Activated CD4-positive, alpha-beta T cell treated with anti-CD3 and anti-CD28 coated beads, Interleukin-2, amount 10 ng/mL, durations not matched to agents 24 days and 14 days (primary cell): Measurements from ENCODE around the gene CFAP77. TPM values are rescaled to one million over a fixed set of nuclear protein-coding genes. Genes with fewer than 3 reads are reported as not detected.
A peak's percentile ranks its signal among the peaks of the same experiment; 100 is the strongest.
"Not testable (repeated sequence)": the region's sequence is repeated elsewhere in the genome, so short reads cannot be mapped to it uniquely, and the experiment has no call there.

ENCODE experiments used
- DNase-seq: peaks from one replicate; pipeline ENCODE4 v3.0.0; 2022
- H3K27ac Mint-ChIP-seq: one replicate; pipeline ENCODE4 v1.8.0; 2022; ENCODE audit warnings: mild to moderate bottlenecking, mixed read lengths
- H3K27me3 Mint-ChIP-seq: one replicate; pipeline ENCODE4 v1.8.0; 2022; ENCODE audit warnings: mixed read lengths
- H3K36me3 Mint-ChIP-seq: one replicate; pipeline ENCODE4 v1.8.0; 2022; ENCODE audit warnings: low read depth, mild to moderate bottlenecking, mixed read lengths
- H3K4me1 Mint-ChIP-seq: one replicate; pipeline ENCODE4 v1.8.0; 2021; ENCODE audit warnings: mixed read lengths
- H3K4me3 Mint-ChIP-seq: one replicate; pipeline ENCODE4 v1.8.0; 2022; ENCODE audit warnings: mild to moderate bottlenecking, moderate library complexity, mixed read lengths
- H3K9me3 Mint-ChIP-seq: one replicate; pipeline ENCODE4 v1.8.0; 2021; ENCODE audit warnings: mixed read lengths
- intact Hi-C: fragments of 100-400 bp; cut with micrococcal nuclease; formaldehyde crosslinking; loops from one replicate; pipeline ENCODE4 v1.15.1; 2023
- total RNA-seq: library from RNA; stranded (reverse); gene quantifications from 2 replicates; pipeline ENCODE4 v1.2.3, GENCODE V29; 2022

CFAP77 gene
- total RNA-seq: not detected in 2 replicates

GRCh38 chr9:132409828-132410528, at the start of gene CFAP77:
Gene CFAP77, plus strand, starts transcription at chr9:132410211. Its CDS starts 61 bp downstream, at chr9:132410272.
- no peaks in the 10 kb centered on the region for H3K9me3 Mint-ChIP-seq
- H3K36me3 Mint-ChIP-seq: peaks cover 2% of the 10 kb centered on the region
- intact Hi-C loops: loop anchor here (5.0 kb wide), 2 partner anchors 492 to 562 kb away; no protein-coding TSS in a partner anchor
- peak within 1 kb of the TSS; percentile 62 for H3K4me3 Mint-ChIP-seq
- peaks cover 53% of the 10 kb centered on the region for H3K27me3 Mint-ChIP-seq
- DNase-seq: peak; percentile 81
- H3K4me1 Mint-ChIP-seq: peaks cover 32% of the 10 kb centered on the region
- no peak within 1 kb of the TSS for H3K27ac Mint-ChIP-seq

GRCh38 chr9:132364068-132364467, 45.9 kb upstream of the CFAP77 start:
- intact Hi-C loops: no loop called here
- Mint-ChIP-seq H3K4me3 (no peak overlapping the region), H3K9me3 (no peaks in the 10 kb centered on the region), H3K27me3 (peaks cover 4% of the 10 kb centered on the region), H3K36me3 (peaks cover 2% of the 10 kb centered on the region), H3K4me1 (peaks cover 2% of the 10 kb centered on the region), H3K27ac (no peak overlapping the region)
- no peak for DNase-seq

GRCh38 chr9:132365986-132366385, 44.0 kb upstream of the CFAP77 start:
- intact Hi-C loops: no loop called here
- no peaks in the 10 kb centered on the region for H3K4me1 Mint-ChIP-seq
- H3K27ac Mint-ChIP-seq: no peak overlapping the region
- no peaks in the 10 kb centered on the region for H3K36me3 Mint-ChIP-seq
- no peaks in the 10 kb centered on the region for H3K9me3 Mint-ChIP-seq
- H3K4me3 Mint-ChIP-seq: no peak overlapping the region
- no peak for DNase-seq
- peaks cover 2% of the 10 kb centered on the region for H3K27me3 Mint-ChIP-seq

GRCh38 chr9:132366481-132366880, 43.5 kb upstream of the CFAP77 start:
- Mint-ChIP-seq H3K4me1 (no peaks in the 10 kb centered on the region), H3K9me3 (no peaks in the 10 kb centered on the region), H3K36me3 (no peaks in the 10 kb centered on the region), H3K27me3 (peaks cover 2% of the 10 kb centered on the region), H3K27ac (no peak overlapping the region), H3K4me3 (no peak overlapping the region)
- DNase-seq: no peak
- intact Hi-C loops: no loop called here

GRCh38 chr9:132367613-132368313, 42.2 kb upstream of the CFAP77 start:
- Mint-ChIP-seq H3K4me3 (no peak overlapping the region), H3K4me1 (peaks cover 5% of the 10 kb centered on the region), H3K27ac (no peak overlapping the region), H3K36me3 (peaks cover 4% of the 10 kb centered on the region), H3K9me3 (no peaks in the 10 kb centered on the region), H3K27me3 (peaks cover 2% of the 10 kb centered on the region)
- no peak for DNase-seq
- intact Hi-C loops: no loop called here

GRCh38 chr9:132369421-132369820, 40.6 kb upstream of the CFAP77 start:
- no peak overlapping the region for H3K4me3 Mint-ChIP-seq
- H3K9me3 Mint-ChIP-seq: no peaks in the 10 kb centered on the region
- DNase-seq: no peak

GRCh38 chr9:132370592-132370991, 39.4 kb upstream of the CFAP77 start:
- Mint-ChIP-seq H3K4me3 (no peak overlapping the region), H3K27ac (no peak overlapping the region), H3K9me3 (no peaks in the 10 kb centered on the region), H3K27me3 (peaks cover 2% of the 10 kb centered on the region), H3K36me3 (peaks cover 12% of the 10 kb centered on the region), H3K4me1 (peaks cover 15% of the 10 kb centered on the region)
- intact Hi-C loops: no loop called here
- DNase-seq: no peak

More at GRCh38 chr9:132369421-132369820, 40.6 kb upstream of the CFAP77 start:
- no peak overlapping the region for H3K27ac Mint-ChIP-seq
- H3K27me3 Mint-ChIP-seq: peaks cover 2% of the 10 kb centered on the region
- H3K36me3 Mint-ChIP-seq: peaks cover 6% of the 10 kb centered on the region
- H3K4me1 Mint-ChIP-seq: peaks cover 15% of the 10 kb centered on the region
- intact Hi-C loops: no loop called here

- H3K36me3 Mint-ChIP-seq: peaks cover 21% of the 10 kb centered on the region
- peak overlapping the region; percentile 44 for H3K4me3 Mint-ChIP-seq
- DNase-seq: peak; percentile 60
- H3K4me1 Mint-ChIP-seq: peaks cover 15% of the 10 kb centered on the region
- no peaks in the 10 kb centered on the region for H3K27me3 Mint-ChIP-seq
- intact Hi-C loops: no loop called here
- H3K9me3 Mint-ChIP-seq: no peaks in the 10 kb centered on the region
- peak overlapping the region; percentile 63 for H3K27ac Mint-ChIP-seq
These were observed 37.6 kb upstream of the CFAP77 start for GRCh38 chr9:132372177-132373095.

GRCh38 chr9:132377769-132378168, 32.2 kb upstream of the CFAP77 start:
- intact Hi-C loops, H3K27me3 Mint-ChIP-seq, DNase-seq, H3K4me3 Mint-ChIP-seq, H3K27ac Mint-ChIP-seq, H3K9me3 Mint-ChIP-seq: not testable (repeated sequence)
- peaks cover 33% of the 10 kb centered on the region for H3K36me3 Mint-ChIP-seq
- peaks cover 19% of the 10 kb centered on the region for H3K4me1 Mint-ChIP-seq

- H3K27ac Mint-ChIP-seq: not testable (repeated sequence)
These were observed 31.6 kb upstream of the CFAP77 start for GRCh38 chr9:132378416-132378815.

GRCh38 chr9:132381966-132382541, 28.0 kb upstream of the CFAP77 start:
- peaks cover 22% of the 10 kb centered on the region for H3K4me1 Mint-ChIP-seq
- H3K27ac Mint-ChIP-seq: peak overlapping the region; percentile 66
- H3K9me3 Mint-ChIP-seq: no peaks in the 10 kb centered on the region
- H3K36me3 Mint-ChIP-seq: peaks cover 51% of the 10 kb centered on the region
- no peak for DNase-seq
- no peaks in the 10 kb centered on the region for H3K27me3 Mint-ChIP-seq
- intact Hi-C loops: no loop called here
- H3K4me3 Mint-ChIP-seq: no peak overlapping the region

More at GRCh38 chr9:132378416-132378815, 31.6 kb upstream of the CFAP77 start:
- H3K4me3 Mint-ChIP-seq, intact Hi-C loops, H3K27me3 Mint-ChIP-seq, DNase-seq, H3K9me3 Mint-ChIP-seq: not testable (repeated sequence)
- H3K36me3 Mint-ChIP-seq: peaks cover 37% of the 10 kb centered on the region
- H3K4me1 Mint-ChIP-seq: peaks cover 18% of the 10 kb centered on the region

- Mint-ChIP-seq H3K27me3 (no peaks in the 10 kb centered on the region), H3K9me3 (no peaks in the 10 kb centered on the region), H3K27ac (peak overlapping the region; percentile 43), H3K4me1 (peaks cover 22% of the 10 kb centered on the region), H3K36me3 (peaks cover 61% of the 10 kb centered on the region), H3K4me3 (no peak overlapping the region)
- intact Hi-C loops: no loop called here
- DNase-seq: no peak
These were observed 26.5 kb upstream of the CFAP77 start for GRCh38 chr9:132383462-132383883.

- no peaks in the 10 kb centered on the region for H3K9me3 Mint-ChIP-seq
- DNase-seq: no peak
- H3K27ac Mint-ChIP-seq: peak overlapping the region; percentile 42
These were observed 25.6 kb upstream of the CFAP77 start for GRCh38 chr9:132384376-132384775.

More at GRCh38 chr9:132384376-132384775, 25.6 kb upstream of the CFAP77 start:
- Mint-ChIP-seq H3K36me3 (peaks cover 67% of the 10 kb centered on the region), H3K27me3 (no peaks in the 10 kb centered on the region), H3K4me1 (peaks cover 22% of the 10 kb centered on the region), H3K4me3 (no peak overlapping the region)
- intact Hi-C loops: no loop called here
